Endothelial cell (in vitro differentiated cells): ENCODE results near the gene C1GALT1. TPM values are rescaled to one million over a fixed set of nuclear protein-coding genes. Genes with fewer than 3 reads are reported as not detected.
"Not testable (repeated sequence)": the region's sequence is repeated elsewhere in the genome, so short reads cannot be mapped to it uniquely, and the experiment has no call there.

Experiments
- DNase-seq: peaks from one replicate; pipeline ENCODE4 v3.0.0; 2021; ENCODE audit warnings: low spot score
- H3K27ac Mint-ChIP-seq: one replicate; pipeline ENCODE4 v1.8.0; 2021; ENCODE audit warnings: mixed read lengths, inconsistent platforms; ENCODE audit not compliant: unreplicated experiment
- H3K27me3 Mint-ChIP-seq: one replicate; pipeline ENCODE4 v1.8.0; 2021; ENCODE audit warnings: mild to moderate bottlenecking, moderate library complexity, mixed read lengths, inconsistent platforms; ENCODE audit not compliant: unreplicated experiment
- H3K36me3 Mint-ChIP-seq: one replicate; pipeline ENCODE4 v1.8.0; 2021; ENCODE audit warnings: mild to moderate bottlenecking, low read depth, mixed read lengths, inconsistent platforms; ENCODE audit not compliant: unreplicated experiment
- H3K4me1 Mint-ChIP-seq: one replicate; pipeline ENCODE4 v1.8.0; 2021; ENCODE audit warnings: mild to moderate bottlenecking, mixed read lengths, inconsistent platforms; ENCODE audit not compliant: unreplicated experiment
- H3K4me3 Mint-ChIP-seq: one replicate; pipeline ENCODE4 v1.8.0; 2021; ENCODE audit warnings: mild to moderate bottlenecking, mixed read lengths, inconsistent platforms; ENCODE audit not compliant: unreplicated experiment
- H3K9me3 Mint-ChIP-seq: one replicate; pipeline ENCODE4 v1.8.0; 2021; ENCODE audit warnings: mixed read lengths, inconsistent platforms; ENCODE audit not compliant: unreplicated experiment
- long read RNA-seq: library from polyadenylated mRNA; unstranded; transcript quantifications from one replicate; pipeline ENCODE4 v2.0.0, GENCODE V29; 2020; ENCODE audit not compliant: unreplicated experiment
- total RNA-seq: library from RNA; stranded (reverse); fragmentation: NEBNext Ultra II Directional; extraction: Animal tissue kit (Norgen Biotek cat#: 25700); gene quantifications from one replicate; pipeline ENCODE4 v1.2.1, GENCODE V29; 2021; ENCODE audit not compliant: unreplicated experiment
- TF ChIP-seq, protein P1 (sequence below): fragments of 200-600 bp; sonication (generic); IDR thresholded peaks from one replicate; pipeline ENCODE4 v1.5.0; 2021; ENCODE audit warnings: antibody characterized with exemption; ENCODE audit not compliant: unreplicated experiment

The C1GALT1 gene
- 39.7 TPM for total RNA-seq
- long read RNA-seq, full-length matches to known transcripts = 17 of 21 reads
- long read RNA-seq, partial matches to known transcripts = 0 of 21 reads
- long read RNA-seq, other reads (novel, unspliced or antisense) = 4 of 21 reads

DNA sequence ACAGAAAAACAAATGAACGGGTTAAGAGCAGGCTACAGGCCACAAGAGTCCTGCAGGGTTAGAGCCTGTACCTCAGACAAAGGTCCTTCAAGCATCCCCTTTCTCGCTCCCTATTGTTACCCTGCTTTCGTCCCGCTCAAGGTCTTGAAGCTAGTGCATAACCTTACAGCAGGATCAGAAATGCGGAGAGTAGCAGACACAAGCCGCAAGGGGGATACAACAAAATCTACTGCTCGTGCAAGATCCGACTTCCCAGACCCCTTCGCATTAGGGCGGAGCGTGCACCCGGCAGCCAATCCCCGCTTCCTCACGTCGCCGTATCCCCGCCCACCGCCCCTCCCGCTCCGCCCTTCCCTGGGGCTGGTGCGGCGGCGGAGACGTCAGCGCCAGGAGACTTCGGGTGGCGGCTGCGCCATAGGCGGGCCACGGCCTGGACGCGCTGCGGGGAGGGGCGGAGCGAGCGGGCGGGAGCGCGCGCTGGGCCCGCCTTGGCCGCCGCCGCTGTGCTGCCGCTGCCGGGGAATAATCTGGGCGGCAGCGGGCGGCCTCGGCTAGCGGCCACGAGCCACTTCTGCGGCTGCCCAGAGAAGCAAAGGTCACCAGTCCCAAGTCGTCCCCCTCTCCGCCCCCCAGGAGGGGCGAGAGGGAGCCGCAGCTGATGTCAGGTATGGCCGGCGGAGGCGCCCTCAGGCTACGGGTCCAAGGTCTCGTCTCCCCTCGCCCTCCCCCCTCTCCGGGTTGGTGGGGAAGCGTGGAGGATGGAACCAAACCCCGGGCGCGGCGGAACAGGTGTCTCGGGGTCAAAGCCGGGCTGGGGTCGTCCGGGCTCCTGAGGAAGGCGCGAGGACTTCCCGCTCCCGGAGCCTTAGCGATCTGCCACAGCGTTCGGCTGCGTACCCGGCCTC is at the start of gene C1GALT1:
TSS of gene C1GALT1 (plus strand) at position 389 of the 905 bp plus-strand sequence. CDS start 51,776 bp downstream, outside the sequence.
- peaks cover 10% of the 10 kb centered on the region for H3K27me3 Mint-ChIP-seq
- peaks cover 4% of the 10 kb centered on the region for H3K36me3 Mint-ChIP-seq
- DNase-seq = peak; percentile 97
- peaks cover 22% of the 10 kb centered on the region for H3K4me1 Mint-ChIP-seq
- peak within 1 kb of the TSS; percentile 97 for H3K27ac Mint-ChIP-seq
- TF ChIP-seq, protein P1, sequence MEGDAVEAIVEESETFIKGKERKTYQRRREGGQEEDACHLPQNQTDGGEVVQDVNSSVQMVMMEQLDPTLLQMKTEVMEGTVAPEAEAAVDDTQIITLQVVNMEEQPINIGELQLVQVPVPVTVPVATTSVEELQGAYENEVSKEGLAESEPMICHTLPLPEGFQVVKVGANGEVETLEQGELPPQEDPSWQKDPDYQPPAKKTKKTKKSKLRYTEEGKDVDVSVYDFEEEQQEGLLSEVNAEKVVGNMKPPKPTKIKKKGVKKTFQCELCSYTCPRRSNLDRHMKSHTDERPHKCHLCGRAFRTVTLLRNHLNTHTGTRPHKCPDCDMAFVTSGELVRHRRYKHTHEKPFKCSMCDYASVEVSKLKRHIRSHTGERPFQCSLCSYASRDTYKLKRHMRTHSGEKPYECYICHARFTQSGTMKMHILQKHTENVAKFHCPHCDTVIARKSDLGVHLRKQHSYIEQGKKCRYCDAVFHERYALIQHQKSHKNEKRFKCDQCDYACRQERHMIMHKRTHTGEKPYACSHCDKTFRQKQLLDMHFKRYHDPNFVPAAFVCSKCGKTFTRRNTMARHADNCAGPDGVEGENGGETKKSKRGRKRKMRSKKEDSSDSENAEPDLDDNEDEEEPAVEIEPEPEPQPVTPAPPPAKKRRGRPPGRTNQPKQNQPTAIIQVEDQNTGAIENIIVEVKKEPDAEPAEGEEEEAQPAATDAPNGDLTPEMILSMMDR = peak; percentile 62
- H3K4me3 Mint-ChIP-seq = peak within 1 kb of the TSS; percentile 98
- H3K9me3 Mint-ChIP-seq = no peaks in the 10 kb centered on the region

DNA sequence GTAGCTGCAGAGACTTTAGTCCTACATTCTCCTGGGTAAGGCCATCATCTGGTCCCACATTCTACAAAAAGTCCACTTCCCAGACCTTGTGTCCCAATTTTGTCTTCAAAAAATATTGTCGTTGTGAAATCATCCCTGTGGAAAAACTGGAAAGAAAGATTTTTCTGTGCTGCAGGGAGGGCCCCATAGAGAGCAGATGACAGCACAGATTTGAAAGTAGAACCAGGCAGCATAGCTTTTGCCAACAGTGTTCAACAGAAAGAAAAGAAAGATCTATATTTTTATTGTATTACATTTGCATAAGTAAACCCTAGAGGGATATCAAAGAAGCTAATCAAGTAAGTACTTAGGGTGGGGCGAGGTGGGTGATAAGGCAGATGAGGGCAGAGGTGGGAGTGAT is 48.3 kb upstream of the C1GALT1 start:
- TF ChIP-seq, protein P1 = no peak
- peaks cover 9% of the 10 kb centered on the region for H3K4me1 Mint-ChIP-seq
- H3K4me3 Mint-ChIP-seq = no peak overlapping the region
- no peak for DNase-seq
- no peak overlapping the region for H3K27ac Mint-ChIP-seq
- peaks cover 1% of the 10 kb centered on the region for H3K27me3 Mint-ChIP-seq
- H3K36me3 Mint-ChIP-seq = no peaks in the 10 kb centered on the region
- no peaks in the 10 kb centered on the region for H3K9me3 Mint-ChIP-seq

DNA sequence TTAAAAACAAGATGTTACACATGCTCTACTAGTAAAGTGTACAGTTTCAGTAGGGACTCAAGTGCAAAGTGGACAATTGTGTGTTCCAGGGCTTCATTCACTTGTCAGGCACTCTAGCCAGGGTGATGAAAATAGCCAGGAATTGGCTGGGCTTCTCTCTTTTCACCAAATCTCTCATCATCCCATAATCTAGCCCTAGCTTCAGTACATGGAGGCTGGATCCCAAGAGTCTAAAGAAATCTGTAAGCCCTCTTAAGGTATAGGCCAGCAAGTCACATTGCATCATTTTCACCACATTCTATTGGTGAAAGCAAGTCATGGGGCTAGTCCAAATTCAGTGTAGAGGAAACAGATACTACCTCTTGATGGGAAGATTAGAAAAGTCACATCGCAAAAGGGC is 47.3 kb upstream of the C1GALT1 start:
- no peak for DNase-seq
- Mint-ChIP-seq H3K4me3 (no peak overlapping the region), H3K27ac (no peak overlapping the region), H3K27me3 (peaks cover 1% of the 10 kb centered on the region), H3K4me1 (peaks cover 9% of the 10 kb centered on the region), H3K9me3 (no peaks in the 10 kb centered on the region), H3K36me3 (no peaks in the 10 kb centered on the region)
- TF ChIP-seq, protein P1 = no peak

DNA sequence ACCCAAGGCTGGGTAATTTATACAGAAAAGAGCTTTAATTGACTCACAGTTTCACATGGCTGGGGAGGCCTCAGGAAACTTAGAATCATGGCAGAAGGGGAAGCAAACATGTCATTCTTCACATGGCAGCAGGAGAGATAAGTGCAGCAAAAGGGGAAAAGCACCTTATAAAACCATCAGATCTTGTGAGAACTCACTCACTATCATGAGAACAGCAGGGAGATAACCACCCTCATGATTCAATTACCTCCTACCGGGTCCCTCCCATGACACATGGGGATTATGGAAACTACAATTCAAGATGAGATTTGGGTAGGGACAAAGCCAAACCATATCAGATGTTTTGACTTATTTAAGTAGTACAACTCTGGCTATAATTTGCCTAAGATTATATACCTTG is 46.4 kb upstream of the C1GALT1 start:
- not testable (repeated sequence) for H3K4me1 Mint-ChIP-seq, H3K27ac Mint-ChIP-seq, H3K27me3 Mint-ChIP-seq, H3K9me3 Mint-ChIP-seq, H3K36me3 Mint-ChIP-seq, H3K4me3 Mint-ChIP-seq, DNase-seq

DNA sequence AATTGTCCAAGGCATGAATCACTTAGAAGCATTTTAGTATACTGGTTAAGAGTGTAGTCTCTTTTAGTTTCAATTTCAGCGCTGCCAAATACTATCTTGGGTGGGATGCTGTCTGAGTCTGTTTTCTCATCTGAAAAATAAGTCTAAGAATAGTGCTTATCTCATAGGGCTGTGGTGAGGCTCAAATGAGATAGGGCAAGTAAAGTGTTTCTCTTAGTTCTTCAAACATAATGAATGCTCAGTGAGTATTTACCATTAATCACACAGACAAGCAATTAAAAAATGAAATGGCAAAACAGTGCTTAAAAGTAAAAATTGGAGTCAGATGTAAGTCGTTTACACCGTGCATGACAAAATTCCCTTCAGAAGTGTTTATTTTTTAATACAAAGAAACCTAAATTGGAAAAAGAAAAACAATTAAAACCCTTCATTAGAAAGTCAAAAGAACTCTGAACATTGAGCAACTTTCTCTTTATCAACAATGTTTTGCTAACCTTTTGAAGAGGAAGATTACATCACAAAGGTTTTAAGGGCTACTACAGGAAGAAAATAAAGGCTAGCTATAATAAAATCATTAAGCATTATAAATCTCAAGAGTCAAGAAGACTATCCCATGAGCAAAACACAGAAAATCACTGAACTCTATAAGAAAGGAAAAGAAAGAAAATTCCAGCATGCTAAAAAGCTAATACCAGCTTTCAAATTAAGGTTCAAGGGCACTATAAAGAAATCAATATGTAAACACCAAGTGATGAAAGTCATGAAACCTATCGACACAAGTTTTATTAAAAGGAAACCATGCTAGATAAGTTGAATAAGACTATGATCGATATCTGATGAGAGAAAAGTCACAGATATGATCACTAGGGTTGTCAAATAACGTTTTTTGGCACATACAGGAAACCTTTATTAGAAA is 45.6 kb upstream of the C1GALT1 start:
- H3K4me3 Mint-ChIP-seq = no peak overlapping the region
- no peaks in the 10 kb centered on the region for H3K4me1 Mint-ChIP-seq
- H3K27ac Mint-ChIP-seq = no peak overlapping the region
- no peak for DNase-seq
- TF ChIP-seq, protein P1 = no peak
- H3K9me3 Mint-ChIP-seq = no peaks in the 10 kb centered on the region
- peaks cover 1% of the 10 kb centered on the region for H3K27me3 Mint-ChIP-seq
- no peaks in the 10 kb centered on the region for H3K36me3 Mint-ChIP-seq
